H1 (cell line): ENCODE data around the gene BDKRB1. TPM values are rescaled to one million over a fixed set of nuclear protein-coding genes. Genes with fewer than 3 reads are reported as not detected.

Source experiments
- E2F6 ChIP-seq: IDR thresholded peaks from 2 replicates; pipeline ENCODE4 v1.6.1; 2012; ENCODE audit warnings: inconsistent platforms
- KDM5A ChIP-seq: fragments of 200-600 bp; IDR thresholded peaks from 2 replicates; pipeline ENCODE4 v1.7.1; 2012; ENCODE audit warnings: mild to moderate bottlenecking, low read length, inconsistent platforms, mixed read lengths
- SIRT6 ChIP-seq: IDR thresholded peaks from one replicate; pipeline ENCODE4 v1.7.1; 2012; ENCODE audit warnings: low read length, inconsistent platforms
- TAF7 ChIP-seq: optimal IDR thresholded peaks from 2 replicates; pipeline ENCODE3; 2011; ENCODE audit warnings: low read depth, mild to moderate bottlenecking, inconsistent platforms, low read length, moderate library complexity, borderline replicate concordance
- polyA plus RNA-seq, 7 experiments: library from polyadenylated mRNA; depleted of rRNA in 3 of 7; stranded (reverse) in 5 of 7; unstranded in 2 of 7; fragments of >200 nt in 5 of 7; fragments of 200-250 nt in 2 of 7; gene quantifications; 1 replicate in 5 of 7; 2 replicates in 1 of 7; 4 replicates in 1 of 7; pipeline versions ENCODE4 v1.2.1 to v1.2.3, GENCODE V29; 2011 to 2013; ENCODE audit warnings: missing spikeins in 2 of 7, mixed read lengths in 2 of 7
- total RNA-seq: library from RNA; stranded (reverse); fragmentation: NEBNext Ultra II Directional; extraction: Animal tissue kit (Norgen Biotek cat#: 25700); gene quantifications from 2 replicates; pipeline ENCODE4 v1.2.1, GENCODE V29; 2021

BDKRB1 gene
- total and polyA plus RNA-seq, 2 of the 8 experiments (the other 6 are each of a cell fraction or from before 2014, with no cell fraction given) = 0.27 TPM; not detected in 1

- no peak for TF ChIP-seq E2F6
- TF ChIP-seq SIRT6 = no peak
- no peak for TF ChIP-seq TAF7
- no peak for TF ChIP-seq KDM5A
These were observed 15.4 kb downstream of the BDKRB1 start (continued) for GRCh38 chr14:96271421-96271762.
